HG03066 (cell line): ENCODE results near the gene ARHGEF4.
A peak's percentile ranks its signal among the peaks of the same experiment; 100 is the strongest.

Experiments used
- ATAC-seq: cut with Tn5 transposase; IDR thresholded peaks from one replicate; pipeline ENCODE4 v1.9.1; 2021; ENCODE audit warnings: low read depth; ENCODE audit not compliant: unreplicated experiment

Gene ARHGEF4

DNA sequence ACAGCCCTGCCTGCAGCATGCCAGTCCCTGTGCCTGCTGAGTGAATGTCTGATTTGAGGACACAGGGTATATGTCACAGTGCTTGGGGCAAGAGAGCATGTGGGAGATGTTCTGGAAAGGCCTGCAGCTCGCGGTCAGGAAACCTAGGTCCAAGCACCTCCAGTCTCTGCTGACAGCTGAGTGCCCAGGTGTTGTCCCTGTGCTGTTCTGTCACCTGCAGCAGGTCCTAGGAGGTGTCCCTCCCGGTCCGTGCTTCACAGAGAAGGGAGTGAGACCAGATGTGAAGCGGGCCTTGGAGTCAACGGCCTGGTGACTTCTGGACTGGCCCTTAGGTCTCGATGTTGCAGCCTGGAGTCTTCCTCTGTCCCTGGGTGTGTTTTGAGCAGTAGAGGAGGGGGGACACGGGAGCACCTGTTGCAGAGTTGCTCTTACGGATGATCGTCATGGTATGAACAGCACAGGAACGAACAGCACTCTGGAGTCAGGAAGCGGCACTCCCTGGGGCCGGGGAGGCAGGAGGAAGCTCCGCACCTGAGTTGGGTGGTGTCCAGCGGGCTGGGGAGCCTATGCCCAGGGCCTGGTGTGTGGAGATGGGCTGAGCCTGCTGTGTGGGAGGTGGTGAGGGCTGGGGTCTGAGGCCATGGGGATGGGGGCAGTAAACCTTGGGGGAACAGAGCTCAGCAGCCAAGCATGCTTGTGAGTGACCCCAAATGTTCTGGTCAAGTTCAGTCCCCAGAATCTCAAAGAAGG lies 21.6 kb upstream of the ARHGEF4 start:
- no peak for ATAC-seq

DNA sequence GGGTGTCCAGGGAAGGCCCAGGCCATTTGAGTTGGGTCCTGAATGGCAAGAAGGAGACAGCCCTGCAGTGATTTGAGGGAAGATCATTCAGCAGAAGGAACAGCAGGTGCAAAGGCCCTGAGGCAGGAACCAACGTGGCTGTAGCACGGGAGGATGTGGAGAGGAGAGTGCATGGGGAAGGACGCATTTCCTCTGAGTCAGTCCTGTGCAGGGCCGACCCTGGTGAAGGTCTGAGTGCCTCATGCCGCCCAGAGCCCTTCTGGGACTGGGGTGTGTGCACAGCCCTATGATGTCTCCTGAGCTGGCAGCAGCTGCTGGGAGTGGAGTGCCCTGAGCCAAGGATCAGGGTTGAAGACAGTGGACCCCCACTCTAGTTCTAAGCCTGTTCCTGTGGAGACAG lies 17.9 kb upstream of the ARHGEF4 start:
- ATAC-seq: no peak

DNA sequence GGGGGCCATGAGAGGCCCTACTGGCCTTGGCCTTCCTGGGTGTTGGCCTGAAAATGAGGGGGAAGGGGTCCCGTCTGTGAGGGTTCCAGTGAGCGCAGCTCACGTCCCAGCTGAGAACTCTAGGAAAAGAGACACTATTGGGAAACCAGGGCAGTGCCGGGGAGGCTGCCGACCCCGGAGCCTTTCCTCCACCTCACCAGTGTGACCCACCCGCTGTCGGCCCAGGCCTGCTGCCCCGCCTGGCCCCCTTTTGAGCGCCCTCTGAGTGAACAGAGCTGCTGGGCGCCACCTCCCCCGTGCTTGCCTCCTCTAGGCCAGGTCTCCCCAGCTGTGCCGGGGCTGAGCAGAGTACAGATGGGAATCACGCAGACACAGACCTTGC lies 17.5 kb upstream of the ARHGEF4 start:
- ATAC-seq: no peak

DNA sequence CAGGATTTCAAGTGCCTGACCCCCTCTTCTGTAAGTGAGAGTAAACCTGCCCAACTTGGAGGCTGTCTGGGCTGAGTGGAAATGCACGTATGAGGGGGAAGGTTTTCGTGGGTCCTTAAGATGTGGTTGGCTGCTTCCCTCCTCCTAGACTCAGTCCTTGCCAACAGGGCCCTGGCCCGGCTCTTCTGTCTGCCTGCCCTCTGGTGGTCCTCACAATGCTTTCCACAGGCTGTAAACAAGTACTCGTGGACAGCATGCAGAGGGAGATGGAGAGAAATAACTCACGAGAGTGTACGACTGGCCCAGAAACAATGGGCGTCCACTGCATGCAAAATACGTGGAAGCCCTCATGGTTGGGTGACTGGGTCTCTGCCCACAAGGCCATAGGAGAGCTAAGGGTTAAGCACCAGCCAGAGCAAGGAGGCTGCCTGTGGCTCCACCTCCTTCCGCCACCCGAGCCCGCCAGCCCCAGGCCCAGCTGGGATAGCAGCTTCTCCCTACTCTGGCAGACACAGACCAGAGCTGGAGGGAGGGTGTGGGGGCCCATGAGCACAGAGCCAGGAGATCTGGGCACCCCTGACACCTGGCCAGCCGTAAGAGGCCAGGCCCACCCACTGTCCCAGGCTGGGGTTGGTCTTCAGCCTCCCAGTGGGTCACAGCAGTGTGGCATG lies 17.0 kb upstream of the ARHGEF4 start:
- no peak for ATAC-seq

DNA sequence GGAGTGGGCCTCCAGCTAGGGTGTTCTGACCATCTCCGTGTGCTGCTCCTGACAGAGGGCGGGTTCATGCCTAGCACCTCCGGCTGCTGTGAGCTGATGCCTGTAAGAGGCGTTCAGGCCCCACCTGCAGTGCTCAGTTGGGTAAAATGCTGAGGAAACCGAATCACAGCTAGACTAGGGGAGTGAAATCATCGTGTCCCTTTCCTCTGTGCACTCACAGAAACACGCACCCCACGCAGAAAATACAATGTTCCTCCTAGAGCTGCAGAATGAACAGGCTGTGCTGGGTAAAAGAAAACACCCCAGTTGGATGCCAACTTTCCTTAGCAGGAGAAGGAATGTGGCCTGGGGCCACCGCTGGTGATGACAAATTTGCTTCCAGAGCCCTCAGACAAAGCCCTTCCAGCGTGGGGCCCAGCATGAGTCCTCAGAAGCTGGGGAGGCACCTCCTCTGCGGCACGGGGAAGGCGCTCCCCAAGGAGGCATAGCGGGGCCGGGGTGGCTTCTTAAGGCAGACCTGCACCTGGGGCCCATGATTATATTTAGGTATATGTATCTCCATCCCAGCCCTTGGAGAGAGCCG lies 16.3 kb upstream of the ARHGEF4 start:
- no peak for ATAC-seq

DNA sequence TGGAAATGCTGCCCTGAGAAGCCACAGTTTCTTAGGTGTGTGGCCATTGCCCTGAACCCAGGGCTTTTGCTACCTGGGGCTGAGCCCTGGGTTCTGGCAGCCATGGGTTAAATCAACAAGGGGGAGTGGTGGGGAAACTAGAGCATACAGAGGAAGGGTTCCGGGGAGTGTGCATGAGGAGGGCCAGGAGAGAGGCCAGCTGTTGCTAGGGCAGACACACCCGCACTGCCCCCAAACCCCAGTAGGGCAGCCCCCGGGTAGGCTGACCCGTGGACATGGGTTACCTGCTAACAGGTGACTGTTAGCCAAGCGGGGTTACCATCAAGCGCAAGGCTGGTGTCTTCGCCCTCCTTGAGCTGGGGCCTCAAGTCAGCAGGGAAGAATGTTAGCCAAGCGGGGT lies 14.8 kb upstream of the ARHGEF4 start:
- ATAC-seq: no peak

DNA sequence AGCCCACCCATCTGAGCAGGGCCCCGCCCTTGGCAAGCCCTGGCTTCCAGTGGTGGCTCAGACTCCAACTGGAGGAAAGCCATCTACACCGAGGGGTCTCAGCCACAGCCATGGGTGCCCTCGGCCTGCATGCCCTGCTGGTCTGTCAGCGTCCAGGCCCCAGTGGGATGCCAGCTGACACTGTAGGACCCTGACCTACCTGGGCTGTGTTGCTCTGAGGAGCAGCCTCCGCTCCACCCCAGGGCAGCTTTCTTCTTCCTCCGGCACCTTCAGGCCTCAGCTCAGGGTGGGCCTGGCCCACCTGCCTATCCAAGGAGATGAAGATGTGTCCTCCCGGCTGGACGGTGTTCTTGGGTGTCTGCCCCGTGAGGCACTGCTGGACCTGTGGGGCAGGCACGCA lies 13.9 kb upstream of the ARHGEF4 start:
- no peak for ATAC-seq

DNA sequence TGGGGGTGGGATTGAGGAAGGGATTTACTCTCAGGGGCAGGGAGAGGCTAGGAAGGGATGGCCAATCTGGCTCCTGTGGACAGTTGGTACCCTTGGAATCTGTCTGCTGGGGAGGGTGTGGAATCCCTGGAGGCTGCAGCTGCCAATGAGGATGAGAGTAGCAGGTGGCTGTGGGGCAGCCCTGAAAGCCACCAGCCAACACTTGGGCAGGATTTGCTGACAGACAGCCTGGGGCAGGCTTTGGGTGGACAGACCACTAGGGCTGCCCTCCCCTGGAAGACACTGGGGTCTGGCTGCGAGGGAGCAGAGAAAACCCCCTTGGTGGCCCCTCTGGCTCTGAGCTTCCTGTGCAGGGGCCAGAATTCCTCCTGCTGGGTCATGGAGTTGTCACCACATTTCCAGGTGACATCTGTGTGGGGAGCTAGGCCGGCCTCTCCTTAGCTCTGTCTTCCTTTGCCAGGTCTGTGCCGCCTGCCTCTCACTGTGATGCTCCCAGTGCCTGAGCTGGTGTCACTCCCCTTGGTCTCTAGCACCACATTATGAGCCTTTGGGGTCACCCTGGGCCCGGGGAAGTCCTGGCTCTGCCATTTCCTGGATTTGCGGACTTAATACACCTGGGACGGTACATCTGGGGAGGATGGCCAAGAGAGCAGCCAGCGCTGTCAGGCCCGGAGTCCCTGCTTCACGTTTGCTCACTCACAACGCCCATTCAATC lies 13.4 kb upstream of the ARHGEF4 start:
- peak; percentile 6 for ATAC-seq

DNA sequence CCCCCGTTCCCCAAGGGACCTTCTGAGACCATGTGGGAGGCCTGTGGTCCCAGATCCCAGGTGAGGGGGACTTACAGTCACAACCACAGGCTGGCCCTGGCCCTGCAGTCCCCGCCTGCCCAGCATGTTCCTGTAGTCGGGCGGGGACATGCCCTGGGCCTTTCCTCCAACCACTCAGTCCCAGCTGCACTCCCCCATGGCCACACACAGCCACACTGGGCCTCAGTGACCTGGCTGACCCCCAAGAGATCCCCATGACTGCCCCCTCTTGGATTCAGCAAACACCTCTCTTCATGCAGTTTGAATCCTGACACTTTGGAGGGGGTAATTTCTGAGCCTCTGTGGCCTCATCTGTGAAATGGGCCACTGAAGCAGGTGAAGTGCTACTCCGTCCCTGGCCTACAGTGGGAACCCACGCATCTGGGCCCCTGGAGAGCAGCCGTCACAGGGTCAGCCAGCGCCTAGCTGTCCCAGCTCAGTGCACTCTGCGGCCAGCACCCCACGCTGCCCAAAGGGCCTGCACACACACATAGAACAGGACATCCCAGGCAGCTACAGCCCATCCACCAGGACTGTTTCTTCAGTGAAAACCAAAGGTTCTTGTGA lies 12.7 kb upstream of the ARHGEF4 start:
- peak; percentile 42 for ATAC-seq

DNA sequence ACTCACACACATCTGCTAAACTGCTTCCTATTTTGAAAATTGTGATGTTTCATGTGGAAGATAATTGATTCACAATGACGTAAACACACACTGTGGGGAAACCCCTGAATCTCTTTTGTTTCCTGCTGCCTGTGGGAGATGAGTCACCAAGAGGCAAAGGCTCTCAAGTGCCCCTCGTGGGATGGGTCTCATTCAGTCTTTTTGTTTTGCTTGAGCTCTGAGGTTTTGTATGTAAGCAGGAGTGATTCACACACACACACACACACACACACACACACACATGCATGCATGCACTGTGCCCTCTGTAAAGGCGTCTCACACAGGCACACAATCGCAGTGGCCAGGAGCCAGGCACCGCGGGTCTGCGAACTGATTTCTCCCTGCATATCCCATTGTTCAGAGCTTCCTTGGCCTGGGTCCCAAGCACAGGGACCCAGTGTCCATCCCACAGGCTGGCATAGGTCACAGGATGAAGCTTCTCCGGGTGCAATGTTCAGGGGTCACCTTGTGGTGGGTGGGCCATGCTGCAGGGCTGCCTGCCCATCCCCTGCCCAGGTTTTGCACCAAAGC lies 12.1 kb upstream of the ARHGEF4 start:
- peak; percentile 88 for ATAC-seq

DNA sequence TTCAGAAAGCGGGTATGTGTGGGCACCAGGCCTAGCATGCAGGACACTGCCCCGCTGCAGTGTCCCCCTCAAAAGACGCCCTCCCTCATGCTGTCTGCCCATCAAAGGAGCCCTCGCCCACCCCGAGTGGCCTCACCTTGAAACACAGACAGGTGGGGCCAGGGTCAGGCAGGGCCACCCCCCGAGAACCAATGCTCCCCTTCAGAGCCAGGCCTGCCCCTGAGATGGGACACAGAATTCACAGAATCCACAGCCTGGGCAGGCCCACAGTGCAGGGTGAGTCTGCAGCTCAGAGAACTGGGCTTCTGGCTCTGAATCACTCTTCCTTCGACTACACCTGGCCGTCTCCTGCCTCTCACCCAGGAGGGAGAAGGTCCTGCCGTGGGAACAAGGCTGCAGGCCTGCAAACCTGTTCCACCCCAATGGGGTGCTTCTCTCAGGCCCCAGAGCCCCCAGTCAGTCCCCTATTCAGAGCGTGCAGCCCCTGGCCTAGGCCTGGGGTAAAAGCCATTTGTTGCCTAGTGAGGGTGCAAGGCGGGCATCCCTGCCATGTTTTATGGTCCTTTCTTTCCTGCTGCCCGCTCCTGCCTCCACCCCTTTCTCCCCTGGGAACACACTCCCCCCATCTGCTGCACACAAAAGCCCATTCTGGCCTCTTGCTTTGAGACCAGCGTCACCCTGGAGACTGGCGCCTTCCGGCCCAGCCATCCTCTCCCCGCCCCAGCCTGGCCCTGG lies 11.3 kb upstream of the ARHGEF4 start:
- ATAC-seq: no peak

DNA sequence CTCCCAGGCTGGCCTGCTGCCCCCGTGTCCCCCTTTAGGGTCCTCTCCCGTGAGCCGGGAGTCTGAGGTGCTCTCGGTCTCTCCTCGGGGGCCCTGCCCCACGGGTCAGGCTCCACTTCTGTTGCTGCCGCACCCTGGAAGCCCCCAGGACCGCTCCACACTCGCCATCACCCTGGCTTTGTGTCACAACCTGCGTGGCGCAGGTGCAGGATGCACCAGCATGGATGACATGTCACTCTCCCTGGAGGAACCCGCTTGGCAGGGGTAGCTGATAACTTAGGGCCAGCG lies 10.8 kb upstream of the ARHGEF4 start:
- ATAC-seq: no peak

DNA sequence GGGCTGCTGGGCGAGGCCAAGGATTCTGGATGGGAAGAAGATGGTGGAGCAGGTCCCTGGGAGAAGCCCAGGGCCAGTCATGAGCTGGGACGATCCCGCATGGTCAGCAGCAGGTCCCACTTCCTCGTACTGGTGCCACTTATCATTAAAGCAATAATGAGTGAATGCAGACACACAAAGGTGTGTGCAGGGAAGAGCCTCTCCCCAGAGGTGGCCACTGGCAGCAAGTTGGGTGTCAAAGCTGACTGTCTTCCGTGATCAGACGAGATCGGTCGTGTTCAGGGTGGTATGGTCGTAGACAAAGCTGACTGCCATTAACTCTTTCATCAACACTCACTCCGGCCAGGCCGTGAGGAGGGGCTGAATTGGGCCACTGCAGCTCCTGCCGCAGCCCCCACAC lies 10.3 kb upstream of the ARHGEF4 start:
- ATAC-seq: no peak

DNA sequence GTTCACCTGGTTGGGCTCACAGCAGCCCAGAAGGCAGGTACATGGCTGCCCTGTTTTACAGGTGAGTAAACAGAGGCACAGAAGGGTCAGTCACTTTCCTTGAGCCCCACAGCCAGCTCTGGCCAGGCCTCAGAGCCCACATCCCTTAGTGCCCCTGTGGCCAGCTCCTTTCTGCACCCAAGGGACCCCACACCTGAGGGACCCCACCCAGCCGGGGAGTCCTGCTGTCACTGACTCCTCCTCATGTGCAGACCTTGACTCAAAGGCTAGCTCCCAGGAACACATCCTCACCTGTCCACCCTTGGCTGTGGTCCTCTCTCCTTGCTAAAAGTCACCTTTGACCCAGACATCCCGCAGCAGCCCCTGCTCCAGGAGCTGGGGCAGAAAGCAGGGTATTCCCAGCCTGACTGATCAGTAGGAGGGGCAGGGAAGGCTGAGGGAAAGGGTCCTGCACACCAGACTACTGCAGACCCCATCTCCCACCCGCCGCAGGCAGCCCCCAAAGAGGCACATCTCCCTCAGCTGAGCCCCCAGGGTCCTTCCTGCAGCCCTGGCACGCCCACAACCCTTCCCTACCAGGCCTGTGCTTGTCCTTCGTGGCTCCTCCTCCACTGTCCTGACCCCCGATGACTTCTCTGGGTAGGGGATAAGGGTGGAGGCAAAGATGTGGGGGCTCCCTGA lies 9.8 kb upstream of the ARHGEF4 start:
- no peak for ATAC-seq

DNA sequence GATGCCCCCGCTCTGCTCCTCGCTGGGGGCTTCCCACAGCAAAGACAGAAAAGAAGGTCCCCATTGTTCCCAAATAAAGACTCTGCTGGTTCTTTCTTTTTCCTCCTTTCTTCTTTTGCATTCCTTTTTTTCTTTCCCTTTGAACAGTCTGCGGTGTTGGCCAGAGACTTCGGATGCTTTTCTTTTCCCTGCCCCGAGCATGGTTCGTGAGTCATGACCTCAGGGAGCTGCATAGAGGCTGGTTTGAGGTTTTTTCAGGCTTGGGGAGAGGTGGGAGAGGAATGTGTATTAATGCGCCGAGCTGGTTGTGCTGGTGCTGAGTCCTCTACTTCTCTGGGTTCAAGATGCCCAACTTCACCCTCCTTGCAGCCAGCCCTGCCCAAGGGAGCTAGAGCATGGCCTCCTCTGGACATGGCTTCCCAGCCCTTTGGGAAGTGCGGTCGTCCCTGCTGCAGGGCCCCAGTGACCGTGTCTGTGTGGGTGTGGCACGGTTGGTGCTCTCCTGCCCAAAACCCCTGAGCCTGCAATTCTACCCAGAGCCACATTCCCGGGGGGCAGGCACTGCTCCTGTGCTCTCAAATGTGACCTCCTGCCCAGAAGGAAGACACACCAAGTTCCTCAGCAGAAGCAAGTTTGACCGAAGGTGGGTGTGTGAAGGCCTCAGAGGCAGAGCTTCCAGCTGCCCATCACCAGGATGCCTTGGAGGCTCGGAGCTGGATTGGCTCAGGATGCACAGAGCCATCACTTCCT lies 9.0 kb upstream of the ARHGEF4 start:
- ATAC-seq: no peak

DNA sequence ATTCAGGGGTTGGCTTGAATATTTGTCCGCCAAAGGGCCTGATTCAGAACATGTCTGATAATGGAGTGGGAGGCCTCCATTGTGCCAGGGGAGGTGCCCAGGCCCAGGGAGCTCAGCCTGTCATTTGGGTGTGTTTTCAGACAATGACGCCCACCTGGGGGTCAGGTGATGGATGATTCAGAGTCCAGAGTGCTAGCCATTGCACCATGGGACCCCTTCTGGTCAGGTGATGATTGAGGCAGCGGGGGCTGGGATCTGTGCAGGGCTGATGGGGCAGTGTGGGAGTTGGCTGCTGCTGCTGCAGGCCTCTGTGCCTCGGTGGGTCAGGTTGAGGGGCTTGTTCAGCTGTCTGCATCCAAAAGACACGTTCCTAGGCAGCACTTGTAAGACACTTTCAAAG lies 8.3 kb upstream of the ARHGEF4 start:
- no peak for ATAC-seq

DNA sequence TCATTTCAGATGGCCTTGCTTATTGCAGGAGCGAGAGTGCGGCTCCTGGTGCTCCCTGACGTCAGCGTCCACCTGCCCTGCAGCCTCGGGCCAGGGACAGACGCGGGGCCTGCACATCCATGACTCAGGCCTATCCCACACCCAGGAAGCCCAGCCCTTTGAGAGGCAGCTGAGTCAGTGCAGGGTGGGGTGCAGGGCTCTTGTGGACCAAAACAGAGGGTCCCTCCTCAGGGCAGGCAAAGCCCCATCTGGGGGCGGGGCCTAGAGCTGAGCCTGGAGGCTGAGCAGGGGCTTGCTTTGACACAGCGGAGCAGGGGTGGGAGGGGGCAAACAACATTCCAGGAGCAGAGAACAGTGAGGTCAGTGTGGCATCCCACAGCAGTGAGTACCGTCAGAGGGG lies 7.7 kb upstream of the ARHGEF4 start:
- no peak for ATAC-seq

DNA sequence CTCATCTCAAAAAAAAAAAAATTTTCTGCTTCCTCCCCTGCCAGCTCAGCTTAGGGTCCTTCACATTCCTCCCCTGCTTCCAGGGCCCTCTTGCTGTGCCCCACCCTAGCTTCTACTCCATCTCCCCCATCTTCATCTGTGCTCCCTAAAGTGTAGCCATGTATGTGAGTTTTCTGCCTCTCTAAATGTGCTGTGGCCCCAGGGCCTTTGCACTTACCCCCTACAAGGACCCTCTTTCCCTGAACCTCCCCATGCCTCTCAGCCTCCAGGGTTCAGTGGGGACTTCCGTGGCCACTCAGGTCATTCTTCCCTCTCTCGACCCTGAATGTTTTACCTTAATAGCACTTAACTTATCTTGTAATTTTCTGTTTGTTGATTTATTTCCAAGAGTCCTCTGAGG lies 6.2 kb upstream of the ARHGEF4 start:
- ATAC-seq: no peak

DNA sequence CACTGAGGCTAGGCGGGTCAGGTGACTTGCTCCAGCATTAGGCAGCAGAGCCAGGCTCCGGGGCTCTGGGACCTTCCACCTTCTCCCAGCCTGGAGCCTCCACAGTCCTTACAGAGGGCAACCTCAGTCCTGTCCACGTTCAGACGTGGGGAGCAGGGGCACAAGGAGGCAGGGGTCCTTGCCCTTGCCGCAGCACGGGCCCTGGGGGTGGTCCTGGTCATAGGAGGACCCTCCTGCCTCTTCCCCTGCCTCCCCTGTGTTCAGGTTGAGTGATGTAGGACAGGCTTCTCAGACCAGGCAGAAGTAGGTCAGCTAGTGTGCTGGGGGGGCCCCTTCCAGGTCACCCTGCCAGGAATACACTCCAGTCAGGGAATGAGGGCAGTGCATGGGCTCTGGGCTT lies 5.4 kb upstream of the ARHGEF4 start:
- no peak for ATAC-seq
